Small intestine (tissue), 7 donors: ENCODE measurements around the gene IWS1. TPM values are rescaled to one million over a fixed set of nuclear protein-coding genes. Genes with fewer than 3 reads are reported as not detected.

ENCODE experiments used
- DNase-seq, 2 donors: peaks; one replicate each; pipeline versions ENCODE4 v3.0.0 to v3.0.0-alpha.2; 2013
- FAIRE-seq: peaks from 2 replicates; lab custom pipeline; 2012; peaks lifted over from hg19 to GRCh38; lab: Jason Lieb, UNC
- H3K27ac ChIP-seq, 3 donors: one replicate each; pipeline ENCODE4 v1.5.1; 2013; ENCODE audit warnings: low read length in 2 of 3, mild to moderate bottlenecking in 2 of 3, control low read depth in 1 of 3, inconsistent platforms in 1 of 3, low read depth in 1 of 3, moderate library complexity in 1 of 3
- H3K27me3 ChIP-seq, 3 donors: one replicate each; pipeline ENCODE4 v1.6.1; 2013; ENCODE audit warnings: low read length in 3 of 3, inconsistent platforms in 1 of 3; ENCODE audit not compliant: control insufficient read depth in 3 of 3, insufficient read depth in 3 of 3
- H3K36me3 ChIP-seq, 3 donors: one replicate each; pipeline ENCODE4 v1.6.1; 2013; ENCODE audit warnings: low read length in 3 of 3, inconsistent platforms in 1 of 3, low read depth in 1 of 3, mild to moderate bottlenecking in 1 of 3, moderate library complexity in 1 of 3; ENCODE audit not compliant: control insufficient read depth in 3 of 3, insufficient read depth in 2 of 3
- H3K4me1 ChIP-seq, 3 donors: one replicate each; pipeline ENCODE4 v1.6.1; 2013; ENCODE audit warnings: low read length in 2 of 3, inconsistent platforms in 1 of 3, low read depth in 1 of 3, mild to moderate bottlenecking in 1 of 3, moderate library complexity in 1 of 3; ENCODE audit not compliant: control insufficient read depth in 3 of 3, insufficient read depth in 2 of 3
- H3K4me3 ChIP-seq, 3 donors: one replicate each; pipeline ENCODE4 v1.5.1; 2013; ENCODE audit warnings: low read length in 3 of 3, control low read depth in 1 of 3, inconsistent platforms in 1 of 3, low read depth in 1 of 3, mild to moderate bottlenecking in 1 of 3, moderate library complexity in 1 of 3
- H3K9me3 ChIP-seq, 2 donors: one replicate each; pipeline ENCODE4 v1.6.1; 2013; ENCODE audit warnings: low read depth in 1 of 2, low read length in 1 of 2; ENCODE audit not compliant: control insufficient read depth in 2 of 2, insufficient read depth in 1 of 2
- WGBS, 3 donors: extraction: QIAGEN DNeasy Blood & Tissue Kit; methylation state at CpG; one replicate each; pipeline ENCODE4 v1.1.7; 2013; 5-methylcytosine and 5-hydroxymethylcytosine counted together
- polyA plus RNA-seq, 4 donors: library from polyadenylated mRNA; stranded (reverse) in 3 of 4; unstranded in 1 of 4; fragments of 200-250 nt in 3 of 4; fragments of 120-200 nt in 1 of 4; gene quantifications; one replicate each; pipeline versions ENCODE4 v1.2.1 to v1.2.3, GENCODE V29; 2013
- donor health status: healthy with polysubstance abuse.
- donor health status: control.
- donor health status: control.
- donor health status: Bipolar disorder and iron deficiency.
- donor health status: healthy.

Gene IWS1
- polyA plus RNA-seq, 4 donors, result 23.3 to 53.0 (median 47.8) TPM

- WGBS, 3 donors, result 81 to 90% (median 83%) methylated on average over 3 of the region's 3 CpGs
- no peak overlapping the region for H3K4me3 ChIP-seq
- FAIRE-seq, result no peak
- H3K9me3 ChIP-seq, result no peaks in the 10 kb centered on the region
- peak overlapping the region in 1 of 3 donors; percentile 85 for H3K27ac ChIP-seq
- DNase-seq, result no peak
- peaks cover 0 to 51% (median 4%) of the 10 kb centered on the region in 3 donors for H3K36me3 ChIP-seq
- no peaks in the 10 kb centered on the region for H3K27me3 ChIP-seq
- H3K4me1 ChIP-seq, result peaks cover 0 to 34% (median 13%) of the 10 kb centered on the region in 3 donors
Measured at GRCh38 chr2:127542231-127542630, 15.9 kb upstream of the IWS1 start.

- Histone ChIP-seq H3K9me3 (no peaks in the 10 kb centered on the region), H3K36me3 (peaks cover 0 to 49% (median 4%) of the 10 kb centered on the region in 3 donors), H3K4me1 (peaks cover 0 to 34% (median 13%) of the 10 kb centered on the region in 3 donors), H3K27me3 (no peaks in the 10 kb centered on the region), H3K4me3 (no peak overlapping the region), H3K27ac (peak overlapping the region in 1 of 3 donors; percentile 85)
- no peak for FAIRE-seq
- no peak for DNase-seq
- WGBS, 3 donors, result 68 to 93% (median 80%) methylated on average over 6 to 7 of the region's 7 CpGs
Measured at GRCh38 chr2:127541809-127542208, 15.5 kb upstream of the IWS1 start.

GRCh38 chr2:127537644-127538043, 11.4 kb upstream of the IWS1 start:
- FAIRE-seq (no peak), DNase-seq (peak in 1 of 2 donors; percentile 13)
- Histone ChIP-seq H3K27me3 (no peaks in the 10 kb centered on the region), H3K4me1 (peaks cover 4 to 49% (median 21%) of the 10 kb centered on the region in 3 donors), H3K4me3 (peak overlapping the region in 2 of 3 donors; percentile 78 to 84), H3K36me3 (peaks cover 0 to 37% (median 4%) of the 10 kb centered on the region in 3 donors), H3K9me3 (peaks cover 0 to 3% of the 10 kb centered on the region in 2 donors), H3K27ac (peak overlapping the region in 1 of 3 donors; percentile 99)
- 81 to 87% (median 86%) methylated on average over 5 of the region's 5 CpGs for WGBS, 3 donors

- 40 to 60% (median 47%) methylated on average over 7 of the region's 7 CpGs for WGBS, 3 donors
- H3K4me1 ChIP-seq, result peaks cover 4 to 43% (median 24%) of the 10 kb centered on the region in 3 donors
- FAIRE-seq (no peak), DNase-seq (peak; percentile 10 to 48)
- H3K36me3 ChIP-seq, result peaks cover 0 to 32% (median 4%) of the 10 kb centered on the region in 3 donors
- H3K27me3 ChIP-seq, result no peaks in the 10 kb centered on the region
- peak overlapping the region in 2 of 3 donors; percentile 78 to 84 for H3K4me3 ChIP-seq
- H3K27ac ChIP-seq, result peak overlapping the region; percentile 98 to 99 (median 98)
- peaks cover 0 to 3% of the 10 kb centered on the region in 2 donors for H3K9me3 ChIP-seq
Measured at GRCh38 chr2:127536707-127537541, 10.6 kb upstream of the IWS1 start.

- peak overlapping the region; percentile 98 to 99 (median 98) for H3K27ac ChIP-seq
Measured at GRCh38 chr2:127535918-127536317, 9.6 kb upstream of the IWS1 start.

GRCh38 chr2:127535422-127535901, 9.2 kb upstream of the IWS1 start, which contains the start of gene MYO7B:
TSS of gene MYO7B (plus strand) at chr2:127535683. CDS start at chr2:127559723, 24,040 bp downstream.
- Histone ChIP-seq H3K27ac (peak within 1 kb of the TSS; percentile 98 to 99 (median 98)), H3K27me3 (no peaks in the 10 kb centered on the region), H3K4me3 (peak within 1 kb of the TSS in 2 of 3 donors; percentile 78 to 84), H3K9me3 (peaks cover 0 to 4% of the 10 kb centered on the region in 2 donors), H3K36me3 (peaks cover 0 to 20% (median 3%) of the 10 kb centered on the region in 3 donors), H3K4me1 (peaks cover 4 to 39% (median 20%) of the 10 kb centered on the region in 3 donors)
- 18 to 57% (median 34%) methylated on average over 10 to 11 of the region's 11 CpGs for WGBS, 3 donors
- FAIRE-seq (no peak), DNase-seq (peak; percentile 97 to 99)

More at GRCh38 chr2:127535918-127536317, 9.6 kb upstream of the IWS1 start:
- FAIRE-seq, result no peak
- peak; percentile 55 to 74 for DNase-seq
- peak overlapping the region in 2 of 3 donors; percentile 78 to 84 for H3K4me3 ChIP-seq
- H3K27me3 ChIP-seq, result no peaks in the 10 kb centered on the region
- H3K36me3 ChIP-seq, result peaks cover 0 to 22% (median 4%) of the 10 kb centered on the region in 3 donors
- H3K4me1 ChIP-seq, result peaks cover 4 to 43% (median 20%) of the 10 kb centered on the region in 3 donors
- WGBS, 3 donors, result 26 to 66% (median 41%) methylated on average over 6 of the region's 6 CpGs
- H3K9me3 ChIP-seq, result peaks cover 0 to 3% of the 10 kb centered on the region in 2 donors

GRCh38 chr2:127532296-127532695, 6.0 kb upstream of the IWS1 start:
- Histone ChIP-seq H3K4me1 (peaks cover 4 to 53% (median 22%) of the 10 kb centered on the region in 3 donors), H3K36me3 (peaks cover 0 to 5% (median 0%) of the 10 kb centered on the region in 3 donors), H3K9me3 (peaks cover 0 to 9% of the 10 kb centered on the region in 2 donors), H3K27ac (peak overlapping the region in 2 of 3 donors; percentile 81 to 86), H3K27me3 (no peaks in the 10 kb centered on the region), H3K4me3 (no peak overlapping the region)
- FAIRE-seq, result no peak
- WGBS, 3 donors, result 92 to 96% (median 93%) methylated on average over 8 of the region's 8 CpGs
- DNase-seq, result no peak

GRCh38 chr2:127531221-127531648, 4.9 kb upstream of the IWS1 start:
- peaks cover 0 to 9% of the 10 kb centered on the region in 2 donors for H3K9me3 ChIP-seq
- 16 to 58% (median 41%) methylated on average over 4 of the region's 4 CpGs for WGBS, 3 donors
- no peaks in the 10 kb centered on the region for H3K27me3 ChIP-seq
- peak overlapping the region; percentile 78 to 86 (median 81) for H3K27ac ChIP-seq
- no peaks in the 10 kb centered on the region for H3K36me3 ChIP-seq
- H3K4me1 ChIP-seq, result peaks cover 4 to 47% (median 22%) of the 10 kb centered on the region in 3 donors
- FAIRE-seq, result no peak
- DNase-seq, result peak; percentile 60 to 92
- H3K4me3 ChIP-seq, result no peak overlapping the region
